Right ventricle myocardium inferior (tissue), 1 donor: ENCODE data around the gene TNS2. TPM values are rescaled to one million over a fixed set of nuclear protein-coding genes. Genes with fewer than 3 reads are reported as not detected.
A peak's percentile ranks its signal among the peaks of the same experiment; 100 is the strongest.
"Not testable (repeated sequence)": the region's sequence is repeated elsewhere in the genome, so short reads cannot be mapped to it uniquely, and the experiment has no call there.

Experiments
- ATAC-seq: fragments of 200-7000 bp; cut with Tn5 transposase; one replicate; pipeline ENCODE4 v1.9.1; 2020; ENCODE audit warnings: mild to moderate bottlenecking, moderate library complexity
- DNase-seq: peaks from one replicate; pipeline ENCODE4 v3.0.0; 2021; ENCODE audit errors: missing footprints
- intact Hi-C: fragments of 100-400 bp; cut with DNase I; formaldehyde crosslinking; loops from one replicate; pipeline ENCODE4 v1.11.0; 2022
- total RNA-seq: library from RNA; stranded (reverse); fragmentation: NEBNext Ultra II Directional; extraction: Animal tissue kit (Norgen Biotek cat#: 25700); gene quantifications from one replicate; pipeline ENCODE4 v1.2.1, GENCODE V29; 2021
- donor health status: DM: no; HTN: yes; CAD: no; lungs with severe emphysema.

Gene TNS2
- total RNA-seq, 1 donor from 2014 or later = 122 TPM

GRCh38 chr12:53074999-53075370, 25.1 kb downstream of the TNS2 start:
- no peak for DNase-seq
- ATAC-seq = no peak
- intact Hi-C loops = loop anchor here (5.0 kb wide), 1 partner anchor 107 kb away; the partner anchor contains the start of genes CSAD and ZNF740

- intact Hi-C loops = no loop called here
- no peak for ATAC-seq
- DNase-seq = no peak
These were observed 26.6 kb downstream of the TNS2 start for GRCh38 chr12:53076461-53076860.

- no peak for DNase-seq
- intact Hi-C loops = no loop called here
- no peak for ATAC-seq
These were observed 27.2 kb downstream of the TNS2 start for GRCh38 chr12:53077030-53077429.

GRCh38 chr12:53078425-53079225, 28.8 kb downstream of the TNS2 start:
- DNase-seq = no peak
- ATAC-seq = no peak
- intact Hi-C loops = loop anchor here (2.0 kb wide), 1 partner anchor 18 kb away; the partner anchor contains the start of gene IGFBP6

GRCh38 chr12:53079226-53080117, 29.6 kb downstream of the TNS2 start, which contains the start of gene SPRYD3:
Gene SPRYD3 (minus strand): TSS chr12:53079390. CDS start chr12:53079333, 57 bp downstream.
- DNase-seq (peak; percentile 99), ATAC-seq (peak; percentile 99)
- intact Hi-C loops = loop anchor here (2.0 kb wide), 1 partner anchor 17 kb away; the partner anchor contains the start of gene IGFBP6

GRCh38 chr12:53082637-53083175, 32.8 kb downstream of the TNS2 start:
- intact Hi-C loops = no loop called here
- DNase-seq (no peak), ATAC-seq (no peak)

GRCh38 chr12:53086361-53086760, 36.5 kb downstream of the TNS2 start:
- ATAC-seq (no peak), DNase-seq (no peak)
- intact Hi-C loops = no loop called here

GRCh38 chr12:53090105-53090504, 40.2 kb downstream of the TNS2 start:
- intact Hi-C loops = loop anchor here (10.0 kb wide), 1 partner anchor 45 kb away; no protein-coding TSS in a partner anchor
- ATAC-seq (no peak), DNase-seq (no peak)

- intact Hi-C loops = loop anchor here (10.0 kb wide), 1 partner anchor 46 kb away; no protein-coding TSS in a partner anchor
- ATAC-seq = no peak
These were observed 40.7 kb downstream of the TNS2 start for GRCh38 chr12:53090554-53090953.

GRCh38 chr12:53091756-53092155, 41.9 kb downstream of the TNS2 start:
- intact Hi-C loops = loop anchor here (10.0 kb wide), 1 partner anchor 47 kb away; no protein-coding TSS in a partner anchor
- DNase-seq = no peak
- ATAC-seq = no peak

More at GRCh38 chr12:53090554-53090953, 40.7 kb downstream of the TNS2 start:
- DNase-seq = no peak

- intact Hi-C loops = loop anchor here (10.0 kb wide), 1 partner anchor 49 kb away; no protein-coding TSS in a partner anchor
- no peak for DNase-seq
- no peak for ATAC-seq
These were observed 44.0 kb downstream of the TNS2 start for GRCh38 chr12:53093777-53094393.

GRCh38 chr12:53094394-53094787, 44.5 kb downstream of the TNS2 start:
- DNase-seq = no peak
- intact Hi-C loops = loop anchor here (10.0 kb wide), 1 partner anchor 50 kb away; no protein-coding TSS in a partner anchor
- ATAC-seq = no peak

- intact Hi-C loops = loop anchor here (10.0 kb wide), 1 partner anchor 50 kb away; no protein-coding TSS in a partner anchor
- ATAC-seq, DNase-seq: not testable (repeated sequence)
These were observed 45.1 kb downstream of the TNS2 start for GRCh38 chr12:53094796-53095595.

GRCh38 chr12:53095596-53095895, 45.7 kb downstream of the TNS2 start:
- intact Hi-C loops = loop anchor here (10.0 kb wide), 1 partner anchor 51 kb away; no protein-coding TSS in a partner anchor
- not testable (repeated sequence) for DNase-seq, ATAC-seq

GRCh38 chr12:53096089-53096741, 46.4 kb downstream of the TNS2 start:
- peak; percentile 89 for DNase-seq
- peak; percentile 73 for ATAC-seq
- intact Hi-C loops = loop anchor here (2.0 to 10.0 kb wide), 2 partner anchors 17 to 51 kb away; partner anchors contain the start of gene SPRYD3

GRCh38 chr12:53096759-53097158, 46.9 kb downstream of the TNS2 start:
- ATAC-seq (no peak), DNase-seq (no peak)
- intact Hi-C loops = loop anchor here (2.0 to 10.0 kb wide), 2 partner anchors 18 to 52 kb away; partner anchors contain the start of gene SPRYD3

- ATAC-seq = peak; percentile 52
- DNase-seq = no peak
- intact Hi-C loops = loop anchor here (2.0 to 10.0 kb wide), 2 partner anchors 18 to 52 kb away; partner anchors contain the start of gene SPRYD3
These were observed 47.3 kb downstream of the TNS2 start for GRCh38 chr12:53097207-53097563.
